ENCODE results near the gene LTBP3. TPM values are rescaled to one million over a fixed set of nuclear protein-coding genes. Genes with fewer than 3 reads are reported as not detected.

LTBP3 gene
- polyA plus RNA-seq, 1 donor from 2014 or later = 4.6 TPM

DNA sequence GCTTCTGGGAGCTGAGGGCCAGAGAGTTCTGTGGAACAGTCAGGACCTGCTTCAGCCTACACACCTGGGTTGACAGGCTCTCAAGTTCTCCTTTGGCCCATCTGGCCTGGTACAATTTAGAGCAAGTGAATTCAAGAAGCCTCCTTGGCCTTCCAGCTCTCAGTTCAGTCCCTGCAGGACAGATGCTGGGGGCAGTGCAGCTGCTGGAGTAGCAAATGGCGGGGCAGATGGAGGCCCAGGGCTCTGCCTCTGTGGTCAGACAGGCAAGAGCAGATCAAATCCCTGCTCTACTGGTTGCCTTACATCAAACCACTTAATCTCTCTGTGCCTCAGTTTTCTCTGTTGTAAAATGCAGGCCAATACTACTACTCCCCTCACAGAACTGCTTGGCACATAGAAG is 46.1 kb upstream of the LTBP3 start:
- Histone ChIP-seq H3K27ac (ENCODE audit: low read length) (no peak overlapping the region), H3K9ac (ENCODE audit: low read length) (no peak overlapping the region), H3K4me2 (ENCODE audit: low read length) (no peak overlapping the region), H2AFZ (ENCODE audit: low read depth, low read length) (no peak overlapping the region), H3K4me3 (ENCODE audit: low read length) (no peak overlapping the region), H3K79me2 (replicated peaks; ENCODE audit: insufficient read depth, low read length) (no peaks in the 10 kb centered on the region), H4K20me1 (ENCODE audit: insufficient read depth) (no peaks in the 10 kb centered on the region), H3K36me3 (ENCODE audit: insufficient read depth, low read length) (no peaks in the 10 kb centered on the region), H3K9me3 (ENCODE audit: low read length) (no peaks in the 10 kb centered on the region), H3K9me2 (ENCODE audit: insufficient read depth, low read length) (no peaks in the 10 kb centered on the region), H3K27me3 (ENCODE audit: insufficient read depth, low read depth, low read length) (no peaks in the 10 kb centered on the region), H3F3A (ENCODE audit: insufficient read depth, low read length, poor library complexity, severe bottlenecking) (no peaks in the 10 kb centered on the region)
- no peak for TF ChIP-seq POLR2AphosphoS5 (IDR thresholded peaks at IDR 0.05)
- no peak for TF ChIP-seq EZH2 (IDR thresholded peaks at IDR 0.05; ENCODE audit: borderline replicate concordance, insufficient read depth, low read length, poor library complexity, severe bottlenecking)
- TF ChIP-seq MXI1 (conservative IDR thresholded peaks at IDR 0.05; ENCODE audit: poor library complexity, severe bottlenecking) = no peak
- TF ChIP-seq, protein P1, sequence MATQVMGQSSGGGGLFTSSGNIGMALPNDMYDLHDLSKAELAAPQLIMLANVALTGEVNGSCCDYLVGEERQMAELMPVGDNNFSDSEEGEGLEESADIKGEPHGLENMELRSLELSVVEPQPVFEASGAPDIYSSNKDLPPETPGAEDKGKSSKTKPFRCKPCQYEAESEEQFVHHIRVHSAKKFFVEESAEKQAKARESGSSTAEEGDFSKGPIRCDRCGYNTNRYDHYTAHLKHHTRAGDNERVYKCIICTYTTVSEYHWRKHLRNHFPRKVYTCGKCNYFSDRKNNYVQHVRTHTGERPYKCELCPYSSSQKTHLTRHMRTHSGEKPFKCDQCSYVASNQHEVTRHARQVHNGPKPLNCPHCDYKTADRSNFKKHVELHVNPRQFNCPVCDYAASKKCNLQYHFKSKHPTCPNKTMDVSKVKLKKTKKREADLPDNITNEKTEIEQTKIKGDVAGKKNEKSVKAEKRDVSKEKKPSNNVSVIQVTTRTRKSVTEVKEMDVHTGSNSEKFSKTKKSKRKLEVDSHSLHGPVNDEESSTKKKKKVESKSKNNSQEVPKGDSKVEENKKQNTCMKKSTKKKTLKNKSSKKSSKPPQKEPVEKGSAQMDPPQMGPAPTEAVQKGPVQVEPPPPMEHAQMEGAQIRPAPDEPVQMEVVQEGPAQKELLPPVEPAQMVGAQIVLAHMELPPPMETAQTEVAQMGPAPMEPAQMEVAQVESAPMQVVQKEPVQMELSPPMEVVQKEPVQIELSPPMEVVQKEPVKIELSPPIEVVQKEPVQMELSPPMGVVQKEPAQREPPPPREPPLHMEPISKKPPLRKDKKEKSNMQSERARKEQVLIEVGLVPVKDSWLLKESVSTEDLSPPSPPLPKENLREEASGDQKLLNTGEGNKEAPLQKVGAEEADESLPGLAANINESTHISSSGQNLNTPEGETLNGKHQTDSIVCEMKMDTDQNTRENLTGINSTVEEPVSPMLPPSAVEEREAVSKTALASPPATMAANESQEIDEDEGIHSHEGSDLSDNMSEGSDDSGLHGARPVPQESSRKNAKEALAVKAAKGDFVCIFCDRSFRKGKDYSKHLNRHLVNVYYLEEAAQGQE (IDR thresholded peaks at IDR 0.05; ENCODE audit: borderline replicate concordance) = no peak
- no peak for TF ChIP-seq EP300 (conservative IDR thresholded peaks at IDR 0.05; ENCODE audit: poor library complexity, severe bottlenecking)
- TF ChIP-seq, protein P2, sequence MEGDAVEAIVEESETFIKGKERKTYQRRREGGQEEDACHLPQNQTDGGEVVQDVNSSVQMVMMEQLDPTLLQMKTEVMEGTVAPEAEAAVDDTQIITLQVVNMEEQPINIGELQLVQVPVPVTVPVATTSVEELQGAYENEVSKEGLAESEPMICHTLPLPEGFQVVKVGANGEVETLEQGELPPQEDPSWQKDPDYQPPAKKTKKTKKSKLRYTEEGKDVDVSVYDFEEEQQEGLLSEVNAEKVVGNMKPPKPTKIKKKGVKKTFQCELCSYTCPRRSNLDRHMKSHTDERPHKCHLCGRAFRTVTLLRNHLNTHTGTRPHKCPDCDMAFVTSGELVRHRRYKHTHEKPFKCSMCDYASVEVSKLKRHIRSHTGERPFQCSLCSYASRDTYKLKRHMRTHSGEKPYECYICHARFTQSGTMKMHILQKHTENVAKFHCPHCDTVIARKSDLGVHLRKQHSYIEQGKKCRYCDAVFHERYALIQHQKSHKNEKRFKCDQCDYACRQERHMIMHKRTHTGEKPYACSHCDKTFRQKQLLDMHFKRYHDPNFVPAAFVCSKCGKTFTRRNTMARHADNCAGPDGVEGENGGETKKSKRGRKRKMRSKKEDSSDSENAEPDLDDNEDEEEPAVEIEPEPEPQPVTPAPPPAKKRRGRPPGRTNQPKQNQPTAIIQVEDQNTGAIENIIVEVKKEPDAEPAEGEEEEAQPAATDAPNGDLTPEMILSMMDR (IDR thresholded peaks at IDR 0.05; ENCODE audit: poor library complexity, severe bottlenecking) = no peak
- no peak for TF ChIP-seq RAD21 (conservative IDR thresholded peaks at IDR 0.05)
- no peak for TF ChIP-seq TAF1 (IDR thresholded peaks at IDR 0.05; ENCODE audit: low read depth)
- TF ChIP-seq SMC3 (conservative IDR thresholded peaks at IDR 0.05; ENCODE audit: poor library complexity) = no peak

DNA sequence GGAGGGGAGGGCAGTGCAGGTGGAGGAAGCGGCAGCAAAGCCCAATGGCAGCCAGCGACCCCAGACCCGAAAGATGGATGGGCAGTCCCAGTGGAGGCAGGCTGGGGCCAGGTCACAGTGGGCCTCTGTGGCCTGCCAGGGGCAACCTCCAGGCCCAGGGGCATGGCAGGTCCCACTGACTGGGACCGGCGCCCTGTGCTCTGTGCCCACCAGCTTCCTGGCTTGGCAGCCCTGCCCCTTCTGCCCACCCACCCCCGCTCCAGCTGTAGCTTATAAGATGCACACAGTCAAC is 41.7 kb upstream of the LTBP3 start:
- TF ChIP-seq MXI1 (conservative IDR thresholded peaks at IDR 0.05; ENCODE audit: poor library complexity, severe bottlenecking) = no peak
- no peak for TF ChIP-seq POLR2AphosphoS5 (IDR thresholded peaks at IDR 0.05)
- TF ChIP-seq, protein P1 (IDR thresholded peaks at IDR 0.05; ENCODE audit: borderline replicate concordance) = no peak
- no peak for TF ChIP-seq SMC3 (conservative IDR thresholded peaks at IDR 0.05; ENCODE audit: poor library complexity)
- TF ChIP-seq RAD21 (conservative IDR thresholded peaks at IDR 0.05) = no peak
- TF ChIP-seq TAF1 (IDR thresholded peaks at IDR 0.05; ENCODE audit: low read depth) = no peak
- TF ChIP-seq, protein P2 (IDR thresholded peaks at IDR 0.05; ENCODE audit: poor library complexity, severe bottlenecking) = no peak
- TF ChIP-seq EP300 (conservative IDR thresholded peaks at IDR 0.05; ENCODE audit: poor library complexity, severe bottlenecking) = no peak
- no peak for TF ChIP-seq EZH2 (IDR thresholded peaks at IDR 0.05; ENCODE audit: borderline replicate concordance, insufficient read depth, low read length, poor library complexity, severe bottlenecking)
- Histone ChIP-seq H2AFZ (ENCODE audit: low read depth, low read length) (no peak overlapping the region), H3K36me3 (ENCODE audit: insufficient read depth, low read length) (no peaks in the 10 kb centered on the region), H3K9ac (ENCODE audit: low read length) (no peak overlapping the region), H3K27me3 (ENCODE audit: insufficient read depth, low read depth, low read length) (no peaks in the 10 kb centered on the region), H3K4me2 (ENCODE audit: low read length) (no peak overlapping the region), H3K79me2 (replicated peaks; ENCODE audit: insufficient read depth, low read length) (no peaks in the 10 kb centered on the region), H3K4me3 (ENCODE audit: low read length) (no peak overlapping the region), H3K9me3 (ENCODE audit: low read length) (no peaks in the 10 kb centered on the region), H4K20me1 (ENCODE audit: insufficient read depth) (no peaks in the 10 kb centered on the region), H3F3A (ENCODE audit: insufficient read depth, low read length, poor library complexity, severe bottlenecking) (no peaks in the 10 kb centered on the region), H3K9me2 (ENCODE audit: insufficient read depth, low read length) (no peaks in the 10 kb centered on the region), H3K27ac (ENCODE audit: low read length) (no peak overlapping the region)

Data from neural cell (in vitro differentiated cells).